Testis (tissue), 3 donors: ENCODE data around the gene PPCDC. TPM values are rescaled to one million over a fixed set of nuclear protein-coding genes. Genes with fewer than 3 reads are reported as not detected.
A peak's percentile ranks its signal among the peaks of the same experiment; 100 is the strongest.

Experiments used
- DNase-seq: peaks from one replicate; pipeline ENCODE4 v3.0.0-alpha.2; 2019
- H3K27ac ChIP-seq, 2 donors: fragments of 200-600 bp; sonication (generic); one replicate each; pipeline ENCODE4 v1.5.1; 2019
- H3K27me3 ChIP-seq: fragments of 200-600 bp; sonication (generic); one replicate; pipeline ENCODE4 v1.5.1; 2019
- H3K36me3 ChIP-seq: fragments of 200-600 bp; sonication (generic); one replicate; pipeline ENCODE4 v1.5.1; 2017; ENCODE audit warnings: low read depth; ENCODE audit errors: missing control alignments
- H3K4me1 ChIP-seq: fragments of 200-600 bp; sonication (generic); one replicate; pipeline ENCODE4 v1.5.1; 2019
- H3K4me3 ChIP-seq, 2 donors: fragments of 200-600 bp; sonication (generic); one replicate each; pipeline ENCODE4 v1.5.1; 2017 to 2019
- H3K9me3 ChIP-seq: fragments of 200-600 bp; sonication (generic); one replicate; pipeline ENCODE4 v1.5.1; 2017
- CTCF ChIP-seq, 3 experiments: fragments of 450-650 bp in 2 of 3; fragments of 200-600 bp in 1 of 3; sonication (generic) in 1 of 3; IDR thresholded peaks; one replicate each; pipeline ENCODE4 v1.5.1; 2016 to 2019; ENCODE audit warnings: antibody characterized with exemption in 3 of 3, mild to moderate bottlenecking in 2 of 3, moderate library complexity in 1 of 3
- POLR2A ChIP-seq: fragments of 450-650 bp; IDR thresholded peaks from one replicate; pipeline ENCODE4 v1.6.1; 2017; ENCODE audit warnings: antibody characterized with exemption, mild to moderate bottlenecking, moderate library complexity
- WGBS, 2 donors: methylation state at CpG; one replicate each; pipeline ENCODE4 v1.1.5; 2018; 5-methylcytosine and 5-hydroxymethylcytosine counted together
- intact Hi-C: fragments of 100-400 bp; cut with DNase I; formaldehyde crosslinking; loops from one replicate; pipeline ENCODE4 v1.15.1; 2023; ENCODE audit warnings: low total_unique reads
- polyA plus RNA-seq: library from polyadenylated mRNA; stranded (reverse); fragments of 350-450 nt; fragmentation: Illumina TruSeq; extraction: RNeasy Lipid Tissue Mini Kit (QIAGEN cat#74804); gene quantifications from one replicate; pipeline ENCODE4 v1.2.3, GENCODE V29; 2014; ENCODE audit warnings: low read depth, low replicate concordance; ENCODE audit not compliant: insufficient read depth
- total RNA-seq, 2 donors: library from RNA; depleted of rRNA; stranded (reverse); fragments of >200 nt; gene quantifications; one replicate each; pipeline ENCODE4 v1.2.3, GENCODE V29; 2016

The PPCDC gene
- total and polyA plus RNA-seq, 3 donors from 2014 or later = 18.0 to 31.6 (median 23.6) TPM

DNA sequence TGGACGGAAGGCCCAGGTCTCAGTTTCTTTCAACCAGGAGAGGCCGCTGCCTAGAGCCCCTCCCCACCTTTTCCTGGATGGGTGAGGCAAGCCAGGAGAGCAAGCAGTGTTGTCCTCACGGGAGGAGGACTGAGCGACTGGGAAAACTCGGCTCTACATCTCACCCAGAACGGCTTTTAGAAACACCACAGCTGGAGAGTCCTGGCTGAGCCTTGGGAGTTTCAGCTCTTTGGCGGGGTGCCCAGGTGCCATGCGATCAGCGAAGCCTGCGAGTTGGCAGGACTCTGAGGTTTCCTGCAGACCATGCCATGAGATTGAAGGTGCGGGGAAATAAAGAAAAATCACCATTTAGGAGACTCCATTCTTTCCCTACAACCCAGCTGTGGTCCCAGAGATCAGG lies 26.0 kb downstream of the PPCDC start:
- Histone ChIP-seq H3K27me3 (no peaks in the 10 kb centered on the region), H3K27ac (no peak overlapping the region), H3K36me3 (no peaks in the 10 kb centered on the region), H3K4me3 (no peak overlapping the region), H3K4me1 (peaks cover 64% of the 10 kb centered on the region), H3K9me3 (no peaks in the 10 kb centered on the region)
- DNase-seq = peak; percentile 88
- intact Hi-C loops = no loop called here
- WGBS, 2 donors = 63 to 73% methylated on average over 8 to 11 of the region's 11 CpGs
- TF ChIP-seq POLR2A (no peak), CTCF (IDR thresholded peaks at IDR 0.05) (no peak)

DNA sequence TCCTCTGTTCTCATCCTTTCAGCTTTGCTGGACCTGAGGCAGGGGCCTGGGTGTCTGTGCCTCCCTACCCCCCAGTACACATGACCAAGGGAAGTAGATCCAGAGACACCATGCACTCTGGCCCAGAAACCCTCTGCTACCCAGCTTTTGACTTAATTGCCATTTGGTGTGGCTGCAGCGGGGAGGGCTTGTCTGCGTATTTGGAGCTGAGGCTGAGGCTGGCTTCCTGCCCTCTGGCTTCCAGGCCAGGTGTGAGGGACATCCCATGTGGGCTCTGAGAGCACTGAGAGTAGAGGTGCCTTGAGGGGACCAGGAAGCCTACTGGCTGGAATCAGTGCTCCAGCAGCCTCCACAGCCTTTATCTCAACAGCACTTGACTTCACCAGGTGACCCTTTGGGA lies 26.9 kb downstream of the PPCDC start:
- WGBS, 2 donors = 84 to 100% methylated on average over 2 of the region's 2 CpGs

GRCh38 chr15:75051191-75051608 lies 27.8 kb downstream of the PPCDC start:
- 50 to 77% methylated on average over 2 to 6 of the region's 6 CpGs for WGBS, 2 donors
- Histone ChIP-seq H3K27me3 (no peaks in the 10 kb centered on the region), H3K9me3 (no peaks in the 10 kb centered on the region), H3K4me1 (peaks cover 60% of the 10 kb centered on the region), H3K4me3 (no peak overlapping the region), H3K36me3 (no peaks in the 10 kb centered on the region), H3K27ac (no peak overlapping the region)
- intact Hi-C loops = no loop called here
- TF ChIP-seq CTCF (IDR thresholded peaks at IDR 0.05) = no peak
- DNase-seq = no peak

More for the DNA sequence above, 26.9 kb downstream of the PPCDC start:
- Histone ChIP-seq H3K27ac (no peak overlapping the region), H3K36me3 (no peaks in the 10 kb centered on the region), H3K4me3 (no peak overlapping the region), H3K27me3 (no peaks in the 10 kb centered on the region), H3K4me1 (peaks cover 60% of the 10 kb centered on the region), H3K9me3 (no peaks in the 10 kb centered on the region)
- no peak for DNase-seq
- TF ChIP-seq POLR2A = no peak
- TF ChIP-seq CTCF (IDR thresholded peaks at IDR 0.05) = no peak
- intact Hi-C loops = no loop called here

- H3K27me3 ChIP-seq = no peaks in the 10 kb centered on the region
- WGBS, 2 donors = 61 to 86% methylated on average over 3 to 4 of the region's 4 CpGs
- intact Hi-C loops = no loop called here
These were observed 28.3 kb downstream of the PPCDC start for GRCh38 chr15:75051711-75052110.

More at GRCh38 chr15:75051711-75052110, 28.3 kb downstream of the PPCDC start:
- no peaks in the 10 kb centered on the region for H3K9me3 ChIP-seq
- H3K36me3 ChIP-seq = no peaks in the 10 kb centered on the region
- H3K4me3 ChIP-seq = no peak overlapping the region
- peaks cover 57% of the 10 kb centered on the region for H3K4me1 ChIP-seq
- TF ChIP-seq POLR2A (no peak), CTCF (IDR thresholded peaks at IDR 0.05) (no peak)
- DNase-seq = no peak
- H3K27ac ChIP-seq = no peak overlapping the region
